ENCODE results near the gene SFXN1. TPM values are rescaled to one million over a fixed set of nuclear protein-coding genes. Genes with fewer than 3 reads are reported as not detected.
"Not testable (repeated sequence)": the region's sequence is repeated elsewhere in the genome, so short reads cannot be mapped to it uniquely, and the experiment has no call there.

SFXN1 gene
- total and polyA plus RNA-seq, 7 donors = 8.6 to 25.0 (median 16.3) TPM

DNA sequence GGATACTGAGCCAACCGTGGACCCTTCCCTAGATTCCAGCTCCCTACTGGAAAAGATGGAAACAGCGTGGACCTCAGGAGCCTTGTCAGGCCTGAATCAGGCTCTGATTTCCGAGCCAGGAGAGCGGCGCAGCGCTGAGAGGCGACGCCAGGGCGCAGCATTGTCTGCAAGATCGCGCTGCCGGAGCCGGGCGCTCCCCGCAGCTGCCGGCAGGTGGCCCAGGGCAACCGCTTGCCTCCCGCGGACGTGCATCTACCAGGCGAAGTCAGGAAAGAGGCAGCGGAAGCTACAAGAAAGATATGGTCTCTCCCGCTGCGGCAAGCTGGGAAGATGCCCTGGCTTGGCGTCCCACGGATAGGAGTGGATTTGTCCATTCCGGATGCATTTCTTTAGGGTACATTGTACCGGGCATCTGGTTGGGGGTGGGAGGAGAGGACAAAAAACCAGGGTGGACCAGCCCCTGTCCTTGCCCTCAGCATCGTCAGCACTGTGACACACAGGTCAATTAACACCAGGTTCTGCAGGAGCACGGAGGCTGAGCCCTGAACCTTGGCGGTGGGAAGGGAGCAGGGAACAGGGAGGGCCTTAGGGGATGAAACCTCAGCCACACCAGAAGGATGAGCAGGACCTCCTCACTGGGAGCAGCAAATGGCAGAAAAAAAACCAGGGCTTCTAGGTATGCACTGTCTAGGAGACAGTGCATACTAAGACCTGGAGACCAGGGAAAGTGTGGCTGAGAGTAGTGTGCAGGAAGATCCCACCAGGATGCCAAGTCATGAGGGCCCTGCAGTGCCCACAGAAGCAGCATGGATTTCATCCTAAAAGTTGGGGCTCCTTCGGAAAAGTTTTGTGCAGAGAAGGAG, 55.9 kb downstream of the SFXN1 start:
- no peaks in the 10 kb centered on the region for H3K9me3 ChIP-seq
- DNase-seq (peak; percentile 72 to 87), ATAC-seq (peak; percentile 94 to 99 (median 98))
- H3K27me3 ChIP-seq (ENCODE audit: insufficient read depth in 3 of 3, low read length in 2 of 3) = no peaks in the 10 kb centered on the region
- no peak overlapping the region for H3K27ac ChIP-seq
- H3K36me3 ChIP-seq (ENCODE audit: insufficient read depth in 1 of 2, low read depth in 1 of 2) = peaks cover 0 to 6% of the 10 kb centered on the region in 2 donors
- intact Hi-C loops (cut with DNase I) = loop anchor here (2.0 to 5.0 kb wide), 2 partner anchors 183 to 184 kb away; no protein-coding TSS in a partner anchor
- H3K4me1 ChIP-seq = no peaks in the 10 kb centered on the region
- 4 to 6% (median 5%) methylated on average over 32 of the region's 32 CpGs for WGBS, 3 donors
- H3K4me3 ChIP-seq = no peak overlapping the region
- TF ChIP-seq, protein P1, sequence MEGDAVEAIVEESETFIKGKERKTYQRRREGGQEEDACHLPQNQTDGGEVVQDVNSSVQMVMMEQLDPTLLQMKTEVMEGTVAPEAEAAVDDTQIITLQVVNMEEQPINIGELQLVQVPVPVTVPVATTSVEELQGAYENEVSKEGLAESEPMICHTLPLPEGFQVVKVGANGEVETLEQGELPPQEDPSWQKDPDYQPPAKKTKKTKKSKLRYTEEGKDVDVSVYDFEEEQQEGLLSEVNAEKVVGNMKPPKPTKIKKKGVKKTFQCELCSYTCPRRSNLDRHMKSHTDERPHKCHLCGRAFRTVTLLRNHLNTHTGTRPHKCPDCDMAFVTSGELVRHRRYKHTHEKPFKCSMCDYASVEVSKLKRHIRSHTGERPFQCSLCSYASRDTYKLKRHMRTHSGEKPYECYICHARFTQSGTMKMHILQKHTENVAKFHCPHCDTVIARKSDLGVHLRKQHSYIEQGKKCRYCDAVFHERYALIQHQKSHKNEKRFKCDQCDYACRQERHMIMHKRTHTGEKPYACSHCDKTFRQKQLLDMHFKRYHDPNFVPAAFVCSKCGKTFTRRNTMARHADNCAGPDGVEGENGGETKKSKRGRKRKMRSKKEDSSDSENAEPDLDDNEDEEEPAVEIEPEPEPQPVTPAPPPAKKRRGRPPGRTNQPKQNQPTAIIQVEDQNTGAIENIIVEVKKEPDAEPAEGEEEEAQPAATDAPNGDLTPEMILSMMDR (IDR thresholded peaks at IDR 0.05) = peak; percentile 92

DNA sequence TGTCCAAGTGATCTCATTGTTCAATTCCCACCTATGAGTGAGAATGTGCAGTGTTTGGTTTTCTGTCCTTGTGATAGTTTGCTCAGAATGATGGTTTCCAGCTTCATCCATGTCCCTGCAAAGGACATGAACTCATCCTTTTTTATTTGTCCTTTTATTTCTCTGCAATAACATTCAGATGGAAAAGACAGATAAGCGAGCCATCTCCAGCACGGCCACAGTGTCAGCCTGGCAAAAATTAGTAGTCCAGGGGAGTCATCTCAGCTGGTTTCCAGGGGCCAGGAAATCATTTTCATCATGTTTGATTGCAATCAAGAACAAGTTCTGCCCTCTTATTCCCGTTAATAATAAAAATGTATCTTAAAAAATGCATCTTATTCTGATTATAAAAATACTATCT, 57.0 kb downstream of the SFXN1 start:
- H3K9me3 ChIP-seq; H3K4me1 ChIP-seq; H3K36me3 ChIP-seq (ENCODE audit: insufficient read depth in 1 of 2, low read depth in 1 of 2); H3K27ac ChIP-seq; H3K4me3 ChIP-seq; ATAC-seq; DNase-seq; H3K27me3 ChIP-seq (ENCODE audit: insufficient read depth in 3 of 3, low read length in 2 of 3): not testable (repeated sequence)
- intact Hi-C loops (cut with DNase I) = loop anchor here in 1 of 2 donors (2.0 kb wide), 1 partner anchor 183 kb away; no protein-coding TSS in a partner anchor
- 71 to 80% (median 72%) methylated on average over 3 of the region's 3 CpGs for WGBS, 3 donors

DNA sequence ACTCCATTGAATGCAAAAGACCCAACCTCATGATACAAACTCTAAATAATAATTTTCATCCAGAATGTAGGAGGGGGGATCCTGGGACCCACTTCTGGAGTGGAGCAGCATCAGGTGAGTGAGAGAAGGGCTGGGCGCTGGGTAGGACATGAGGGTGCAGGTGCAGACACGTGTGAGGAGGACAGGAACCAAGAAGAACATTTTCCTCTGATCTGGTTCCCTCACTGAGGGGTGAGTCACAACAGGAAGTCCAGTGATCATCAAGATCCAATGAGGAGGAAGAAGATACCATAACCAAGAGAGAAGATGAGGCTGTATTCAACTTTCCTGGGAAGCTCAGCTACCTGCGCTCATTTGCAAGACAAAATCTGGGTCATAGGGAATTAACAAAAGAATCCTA, 57.4 kb downstream of the SFXN1 start:
- no peak overlapping the region for H3K27ac ChIP-seq
- ATAC-seq (no peak), DNase-seq (no peak)
- H3K9me3 ChIP-seq = no peaks in the 10 kb centered on the region
- no peaks in the 10 kb centered on the region for H3K27me3 ChIP-seq (ENCODE audit: insufficient read depth in 3 of 3, low read length in 2 of 3)
- H3K36me3 ChIP-seq (ENCODE audit: insufficient read depth in 1 of 2, low read depth in 1 of 2) = no peaks in the 10 kb centered on the region
- H3K4me1 ChIP-seq = no peaks in the 10 kb centered on the region
- 73 to 77% (median 77%) methylated on average over 3 of the region's 3 CpGs for WGBS, 3 donors
- TF ChIP-seq, protein P1 (IDR thresholded peaks at IDR 0.05) = no peak
- no peak overlapping the region for H3K4me3 ChIP-seq
- intact Hi-C loops (cut with DNase I) = loop anchor here in 1 of 2 donors (2.0 kb wide), 1 partner anchor 183 kb away; no protein-coding TSS in a partner anchor

GRCh38 chr5:175538576-175538975, 60.2 kb downstream of the SFXN1 start:
- intact Hi-C loops (cut with DNase I) = no loop called here
- Histone ChIP-seq H3K27ac (no peak overlapping the region), H3K4me3 (no peak overlapping the region), H3K36me3 (ENCODE audit: insufficient read depth in 1 of 2, low read depth in 1 of 2) (no peaks in the 10 kb centered on the region), H3K27me3 (ENCODE audit: insufficient read depth in 3 of 3, low read length in 2 of 3) (no peaks in the 10 kb centered on the region), H3K9me3 (no peaks in the 10 kb centered on the region), H3K4me1 (no peaks in the 10 kb centered on the region)
- TF ChIP-seq, protein P1 (IDR thresholded peaks at IDR 0.05) = no peak
- 80 to 87% (median 86%) methylated on average over 5 of the region's 5 CpGs for WGBS, 3 donors
- no peak for DNase-seq
- ATAC-seq = no peak

DNA sequence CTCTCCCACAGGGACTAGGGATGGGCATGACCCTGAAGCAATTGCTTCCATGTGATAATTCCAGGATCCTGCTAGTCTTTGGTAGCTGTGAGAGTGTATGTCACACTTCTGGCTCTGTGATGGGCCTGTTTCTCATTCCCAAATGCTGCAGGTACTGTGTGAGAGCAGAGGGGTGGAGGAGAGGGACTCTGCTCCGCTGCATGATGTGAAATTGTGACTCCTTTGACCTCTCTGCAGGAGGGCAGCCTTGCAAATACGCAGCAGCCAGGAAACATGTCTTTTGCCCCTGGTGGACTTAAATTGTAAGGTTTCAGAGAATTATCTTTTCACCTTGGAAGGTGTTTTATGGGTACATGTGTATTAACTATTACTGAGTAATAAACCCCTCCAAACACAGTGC, 61.6 kb downstream of the SFXN1 start:
- no peaks in the 10 kb centered on the region for H3K36me3 ChIP-seq (ENCODE audit: insufficient read depth in 1 of 2, low read depth in 1 of 2)
- ATAC-seq = no peak
- TF ChIP-seq, protein P1 (IDR thresholded peaks at IDR 0.05) = no peak

More for the DNA sequence above, 61.6 kb downstream of the SFXN1 start:
- Histone ChIP-seq H3K4me3 (no peak overlapping the region), H3K27ac (no peak overlapping the region), H3K4me1 (no peaks in the 10 kb centered on the region), H3K27me3 (ENCODE audit: insufficient read depth in 3 of 3, low read length in 2 of 3) (no peaks in the 10 kb centered on the region), H3K9me3 (no peaks in the 10 kb centered on the region)
- intact Hi-C loops (cut with DNase I) = no loop called here
- WGBS, 3 donors = 77 to 88% (median 88%) methylated on average over 2 of the region's 2 CpGs
- no peak for DNase-seq

Measured in psoas muscle (tissue), 8 donors.